ENCODE measurements around the gene DNMT3A. TPM values are rescaled to one million over a fixed set of nuclear protein-coding genes. Genes with fewer than 3 reads are reported as not detected.

DNMT3A gene
- total and polyA plus RNA-seq, 2 donors (not counting 3 experiments of a cell fraction or from before 2014, with no cell fraction given) = 23.3 to 71.7 TPM

GRCh38 chr2:25238920-25239319, 102.8 kb downstream of the DNMT3A start:
- POLR2A ChIA-PET = no interaction called here

More at GRCh38 chr2:25238920-25239319, 102.8 kb downstream of the DNMT3A start:
- no TSS peak for BruUV-seq (replicated peaks)
- Histone ChIP-seq H3K9me3 (replicated peaks; ENCODE audit: control insufficient read depth, insufficient read depth, low read length) (no peaks in the 10 kb centered on the region), H3K36me3 (ENCODE audit: control insufficient read depth in 2 of 2, extremely low read depth in 1 of 2, insufficient read depth in 2 of 2, low read length in 2 of 2) (peaks cover 31 to 56% of the 10 kb centered on the region in 2 experiments), H3K4me3 (replicated peaks in 1 of 3; ENCODE audit: insufficient read depth in 1 of 3, low read depth in 1 of 3, low read length in 3 of 3) (no peak overlapping the region), H3K9ac (replicated peaks; ENCODE audit: extremely low read depth, insufficient read depth, low read length) (no peak overlapping the region), H4K20me1 (replicated peaks; ENCODE audit: control insufficient read depth, extremely low read depth, insufficient read depth, low read length) (no peaks in the 10 kb centered on the region), H3K27me3 (ENCODE audit: control insufficient read depth in 2 of 2, insufficient read depth in 2 of 2, low read length in 2 of 2) (no peaks in the 10 kb centered on the region), H3K4me1 (ENCODE audit: control insufficient read depth, extremely low read depth, insufficient read depth, low read length) (no peaks in the 10 kb centered on the region), H3K79me2 (ENCODE audit: control insufficient read depth, insufficient read depth, low read length) (no peaks in the 10 kb centered on the region), H3K4me2 (ENCODE audit: insufficient read depth, low read length) (no peak overlapping the region), H3K27ac (ENCODE audit: insufficient read depth, low read depth, low read length) (no peak overlapping the region), H3K9me1 (replicated peaks; ENCODE audit: control insufficient read depth, extremely low read depth, insufficient read depth, low read length) (no peaks in the 10 kb centered on the region), H2AFZ (ENCODE audit: low read depth, low read length) (no peak overlapping the region)
- TF ChIP-seq POLR2AphosphoS5 (IDR thresholded peaks at IDR 0.05; ENCODE audit: insufficient read depth, low read depth, low read length) (no peak), CTCF (IDR thresholded peaks at IDR 0.05; ENCODE audit: extremely low read depth in 1 of 2, insufficient read depth in 1 of 2, low read depth in 1 of 2, low read length in 2 of 2) (no peak), JUN (IDR thresholded peaks at IDR 0.05; ENCODE audit: borderline replicate concordance, insufficient read depth, insufficient read length, low read depth) (no peak), POLR2A (IDR thresholded peaks at IDR 0.05; ENCODE audit: low read depth, low read length) (no peak), MAX (IDR thresholded peaks at IDR 0.05; ENCODE audit: insufficient read depth, insufficient read length) (no peak), EZH2 (IDR thresholded peaks at IDR 0.05; ENCODE audit: borderline replicate concordance, low read depth, low read length, severe bottlenecking) (no peak), GATA2 (IDR thresholded peaks at IDR 0.05; ENCODE audit: insufficient read depth, insufficient read length, low read depth, low read length) (no peak), MYC (IDR thresholded peaks at IDR 0.05; ENCODE audit: low read depth, low read length) (no peak), FOS (IDR thresholded peaks at IDR 0.05; ENCODE audit: borderline replicate concordance, insufficient read depth, low read length) (no peak)
- intact Hi-C loops (cut with micrococcal nuclease) = no loop called here
- FAIRE-seq (no peak), DNase-seq (ENCODE audit: low read depth, low spot score) (no peak)
- dilution Hi-C loops (cut with MboI; ENCODE audit: extremely low pct_ligation_motif_present, low sequenced_read_pairs) = no loop called here
- CTCF ChIA-PET = interaction anchor here (1.1 to 1.3 kb wide), 3 partner anchors 10 to 37 kb away, joined by 3 to 6 read pairs (median 4); no protein-coding TSS in a partner anchor
